OCI-LY1 (cell line): ENCODE measurements around the gene IDUA.

Source experiments
- H2AFZ ChIP-seq: fragments of 200-600 bp; sonication (generic), shearing (Covaris generic); 2 replicates; pipeline ENCODE4 v1.6.0; 2014; ENCODE audit warnings: antibody characterized with exemption, mild to moderate bottlenecking, low read length
- H3F3A ChIP-seq: fragments of 200-600 bp; sonication (generic), shearing (Covaris generic); 2 replicates; pipeline ENCODE4 v1.6.0; 2014; ENCODE audit warnings: mild to moderate bottlenecking, antibody characterized with exemption, low read length, moderate library complexity; ENCODE audit not compliant: insufficient read depth
- H3K27ac ChIP-seq: fragments of 200-600 bp; sonication (generic); 2 replicates; pipeline ENCODE4 v1.5.1; 2014; ENCODE audit warnings: low read length, mixed run types, mild to moderate bottlenecking, low read depth; ENCODE audit not compliant: poor library complexity, severe bottlenecking
- H3K27me3 ChIP-seq: fragments of 200-600 bp; sonication (generic); 2 replicates; pipeline ENCODE4 v1.6.0; 2014; ENCODE audit warnings: antibody characterized with exemption, mild to moderate bottlenecking, low read length, moderate library complexity; ENCODE audit not compliant: insufficient read depth
- H3K36me3 ChIP-seq: fragments of 200-600 bp; sonication (generic); 2 replicates; pipeline ENCODE4 v1.6.1; 2014; ENCODE audit warnings: mild to moderate bottlenecking, antibody characterized with exemption, low read length, moderate library complexity, mixed read lengths; ENCODE audit not compliant: insufficient read depth
- H3K4me1 ChIP-seq: fragments of 200-600 bp; sonication (generic); 2 replicates; pipeline ENCODE4 v1.5.1; 2014; ENCODE audit warnings: mild to moderate bottlenecking, low read length, moderate library complexity; ENCODE audit not compliant: insufficient read depth, severe bottlenecking
- H3K4me2 ChIP-seq: fragments of 200-600 bp; sonication (generic), shearing (Covaris generic); 2 replicates; pipeline ENCODE4 v1.6.1; 2014; ENCODE audit warnings: low read length
- H3K4me3 ChIP-seq: fragments of 200-600 bp; sonication (generic); 2 replicates; pipeline ENCODE4 v1.5.1; 2014; ENCODE audit warnings: low read length, low read depth, mild to moderate bottlenecking, mixed read lengths; ENCODE audit not compliant: poor library complexity, severe bottlenecking
- H3K79me2 ChIP-seq: fragments of 200-600 bp; shearing (Covaris generic); 2 replicates; pipeline ENCODE4 v1.6.1; 2016; ENCODE audit warnings: mixed run types, low read length, mixed read lengths; ENCODE audit not compliant: insufficient read depth
- H3K9ac ChIP-seq: fragments of 200-600 bp; sonication (generic), shearing (Covaris generic); 2 replicates; pipeline ENCODE4 v1.6.1; 2014; ENCODE audit warnings: mild to moderate bottlenecking, low read length, mixed read lengths
- H3K9me2 ChIP-seq: fragments of 200-600 bp; sonication (generic), shearing (Covaris generic); 2 replicates; pipeline ENCODE4 v1.6.1; 2014; ENCODE audit warnings: low read depth, mild to moderate bottlenecking, low read length, mixed read lengths
- H3K9me3 ChIP-seq: fragments of 200-600 bp; shearing (Covaris generic); 2 replicates; pipeline ENCODE4 v1.6.1; 2014; ENCODE audit warnings: low read length, mixed read lengths
- H4K20me1 ChIP-seq: fragments of 200-600 bp; sonication (generic), shearing (Covaris generic); 2 replicates; pipeline ENCODE4 v1.6.0; 2016; ENCODE audit warnings: mild to moderate bottlenecking, low read length; ENCODE audit not compliant: insufficient read depth
- CTCF ChIP-seq: fragments of 200-600 bp; sonication (generic), shearing (Covaris generic); IDR thresholded peaks from 2 replicates; pipeline ENCODE4 v1.5.1; 2017; ENCODE audit warnings: mild to moderate bottlenecking, antibody characterized with exemption, low read length, moderate library complexity, mixed read lengths
- EZH2 ChIP-seq: fragments of 200-600 bp; sonication (generic), shearing (Covaris generic); IDR thresholded peaks from 2 replicates; pipeline ENCODE4 v1.8.0; 2017; ENCODE audit warnings: borderline replicate concordance, mixed run types, mild to moderate bottlenecking, antibody characterized with exemption, low read length, moderate library complexity, mixed read lengths

The IDUA gene

GRCh38 chr4:952881-953573, 33.8 kb upstream of the IDUA start:
- Histone ChIP-seq H2AFZ (no peak overlapping the region), H3F3A (no peaks in the 10 kb centered on the region), H3K4me2 (no peak overlapping the region), H3K79me2 (no peaks in the 10 kb centered on the region), H3K36me3 (no peaks in the 10 kb centered on the region; the same call in 1 of the 2 replicates), H3K4me3 (no peak overlapping the region), H3K4me1 (no peaks in the 10 kb centered on the region), H3K9ac (no peak overlapping the region), H3K27me3 (no peaks in the 10 kb centered on the region), H3K9me3 (no peaks in the 10 kb centered on the region), H3K9me2 (no peaks in the 10 kb centered on the region), H3K27ac (no peak overlapping the region), H4K20me1 (no peaks in the 10 kb centered on the region)
- no peak for TF ChIP-seq EZH2
- no peak for TF ChIP-seq CTCF

- H3K4me1 ChIP-seq, result no peaks in the 10 kb centered on the region
- no peaks in the 10 kb centered on the region for H3K9me2 ChIP-seq
- no peak overlapping the region for H3K27ac ChIP-seq
- no peaks in the 10 kb centered on the region for H3F3A ChIP-seq
- H2AFZ ChIP-seq, result no peak overlapping the region
- H3K36me3 ChIP-seq, result no peaks in the 10 kb centered on the region; the same call in 1 of the 2 replicates
- H3K79me2 ChIP-seq, result no peaks in the 10 kb centered on the region
- no peaks in the 10 kb centered on the region for H4K20me1 ChIP-seq
- no peak overlapping the region for H3K4me2 ChIP-seq
- TF ChIP-seq EZH2, result no peak
- no peak for TF ChIP-seq CTCF
- H3K9me3 ChIP-seq, result no peaks in the 10 kb centered on the region
- no peak overlapping the region for H3K9ac ChIP-seq
- H3K4me3 ChIP-seq, result no peak overlapping the region
- H3K27me3 ChIP-seq, result no peaks in the 10 kb centered on the region
These were observed 33.3 kb upstream of the IDUA start for GRCh38 chr4:953574-953915.

GRCh38 chr4:954211-955020, 32.4 kb upstream of the IDUA start:
- Histone ChIP-seq H4K20me1 (no peaks in the 10 kb centered on the region), H2AFZ (no peak overlapping the region), H3K36me3 (no peaks in the 10 kb centered on the region; the same call in 1 of the 2 replicates), H3K9me2 (no peaks in the 10 kb centered on the region), H3K4me2 (no peak overlapping the region), H3K9me3 (no peaks in the 10 kb centered on the region), H3K27ac (no peak overlapping the region), H3F3A (no peaks in the 10 kb centered on the region), H3K27me3 (no peaks in the 10 kb centered on the region), H3K4me3 (no peak overlapping the region), H3K9ac (no peak overlapping the region), H3K79me2 (no peaks in the 10 kb centered on the region), H3K4me1 (no peaks in the 10 kb centered on the region)
- TF ChIP-seq EZH2, result no peak
- TF ChIP-seq CTCF, result no peak
